NCI-H82 (cell line): ENCODE results near the gene LCTL.
A peak's percentile ranks its signal among the peaks of the same experiment; 100 is the strongest.

Experiments used
- DNase-seq: peaks from one replicate; lab custom pipeline; 2025; lab: John Stamatoyannopoulos, UW

Gene LCTL

GRCh38 chr15:66566963-66567531, 1.2 kb upstream of the LCTL start:
- DNase-seq = peak; percentile 92

- no peak for DNase-seq
These were observed 607 bp downstream of the LCTL start for GRCh38 chr15:66565141-66565641.

- DNase-seq = no peak
These were observed 1.4 kb downstream of the LCTL start for GRCh38 chr15:66564136-66565041.

GRCh38 chr15:66563566-66564110, 2.2 kb downstream of the LCTL start:
- no peak for DNase-seq

GRCh38 chr15:66563126-66563525, 2.7 kb downstream of the LCTL start:
- DNase-seq = no peak

GRCh38 chr15:66560856-66561525, 4.8 kb downstream of the LCTL start:
- peak; percentile 51 for DNase-seq

GRCh38 chr15:66558271-66558670, 7.5 kb downstream of the LCTL start:
- DNase-seq = no peak

GRCh38 chr15:66555685-66556084, 10.1 kb downstream of the LCTL start:
- no peak for DNase-seq

GRCh38 chr15:66545255-66545654, 20.5 kb downstream of the LCTL start:
- DNase-seq = no peak

- DNase-seq = no peak
These were observed 22.9 kb downstream of the LCTL start for GRCh38 chr15:66542896-66543295.

- no peak for DNase-seq
These were observed 30.7 kb downstream of the LCTL start for GRCh38 chr15:66535056-66535455.

GRCh38 chr15:66524838-66525237, 41.0 kb downstream of the LCTL start:
- DNase-seq = no peak

GRCh38 chr15:66523926-66524325, 41.9 kb downstream of the LCTL start:
- no peak for DNase-seq

- no peak for DNase-seq
These were observed 49.9 kb downstream of the LCTL start for GRCh38 chr15:66515901-66516322.

- DNase-seq = no peak
These were observed 51.2 kb downstream of the LCTL start for GRCh38 chr15:66514586-66514985.

GRCh38 chr15:66508293-66508883, 57.4 kb downstream of the LCTL start:
- DNase-seq = no peak

- DNase-seq = peak; percentile 41
These were observed 60.0 kb downstream of the LCTL start for GRCh38 chr15:66505818-66506217.

- no peak for DNase-seq
These were observed 60.4 kb downstream of the LCTL start for GRCh38 chr15:66505430-66505811.

GRCh38 chr15:66504563-66505429, 61.0 kb downstream of the LCTL start, which contains the start of the genes RPL4 and ZWILCH:
TSS of gene RPL4 (minus strand) at chr15:66504855. CDS start at chr15:66504790, 65 bp downstream.
TSS of gene ZWILCH (plus strand) at chr15:66505326. CDS start at chr15:66505339, 13 bp downstream.
- peak; percentile 84 for DNase-seq

- DNase-seq = peak; percentile 45
These were observed 61.8 kb downstream of the LCTL start for GRCh38 chr15:66503780-66504562.
